Nephron (organoid): Measurements from ENCODE around the gene MICALL2.

Experiments
- H3K27ac Mint-ChIP-seq, 3 experiments: 2 replicates each; pipeline ENCODE4 v1.8.0; 2020; ENCODE audit warnings: mixed read lengths in 3 of 3, mild to moderate bottlenecking in 2 of 3, moderate library complexity in 1 of 3
- H3K27me3 Mint-ChIP-seq: 2 replicates; pipeline ENCODE4 v1.8.0; 2021; ENCODE audit warnings: low read depth, mild to moderate bottlenecking, moderate library complexity, mixed read lengths
- H3K36me3 Mint-ChIP-seq: 2 replicates; pipeline ENCODE4 v1.8.0; 2020; ENCODE audit warnings: low read depth, mixed read lengths
- H3K4me1 Mint-ChIP-seq: 2 replicates; pipeline ENCODE4 v1.8.0; 2020; ENCODE audit warnings: mixed read lengths
- H3K4me3 Mint-ChIP-seq, 3 experiments: 2 replicates each; pipeline ENCODE4 v1.8.0; 2020; ENCODE audit warnings: mild to moderate bottlenecking in 3 of 3, mixed read lengths in 3 of 3, moderate library complexity in 2 of 3
- H3K9me3 Mint-ChIP-seq: 2 replicates; pipeline ENCODE4 v1.8.0; 2020; ENCODE audit warnings: mixed read lengths
- CTCF ChIP-seq, 3 experiments: fragments of 200-600 bp; sonication (generic); IDR thresholded peaks; one replicate each; pipeline ENCODE4 v1.5.0; 2021; ENCODE audit warnings: antibody characterized with exemption in 3 of 3; ENCODE audit not compliant: unreplicated experiment in 3 of 3

MICALL2 gene

GRCh38 chr7:1483079-1483478, 23.8 kb upstream of the MICALL2 start:
- H3K27ac Mint-ChIP-seq: no peak overlapping the region
- H3K36me3 Mint-ChIP-seq: peaks cover 8% of the 10 kb centered on the region
- H3K9me3 Mint-ChIP-seq: no peaks in the 10 kb centered on the region
- no peaks in the 10 kb centered on the region for H3K27me3 Mint-ChIP-seq
- H3K4me1 Mint-ChIP-seq: no peaks in the 10 kb centered on the region
- no peak for TF ChIP-seq CTCF (IDR thresholded peaks at IDR 0.05; ENCODE audit: unreplicated experiment in 3 of 3)
- H3K4me3 Mint-ChIP-seq: no peak overlapping the region

GRCh38 chr7:1481300-1481699, 22.0 kb upstream of the MICALL2 start:
- no peaks in the 10 kb centered on the region for H3K4me1 Mint-ChIP-seq
- H3K36me3 Mint-ChIP-seq: peaks cover 8% of the 10 kb centered on the region
- no peak for TF ChIP-seq CTCF (IDR thresholded peaks at IDR 0.05; ENCODE audit: unreplicated experiment in 3 of 3)
- H3K27ac Mint-ChIP-seq: no peak overlapping the region
- H3K27me3 Mint-ChIP-seq: no peaks in the 10 kb centered on the region
- no peaks in the 10 kb centered on the region for H3K9me3 Mint-ChIP-seq
- H3K4me3 Mint-ChIP-seq: no peak overlapping the region

GRCh38 chr7:1480670-1481069, 21.4 kb upstream of the MICALL2 start:
- Mint-ChIP-seq H3K4me3 (no peak overlapping the region), H3K27me3 (no peaks in the 10 kb centered on the region), H3K36me3 (peaks cover 8% of the 10 kb centered on the region), H3K27ac (no peak overlapping the region), H3K4me1 (no peaks in the 10 kb centered on the region), H3K9me3 (no peaks in the 10 kb centered on the region)
- no peak for TF ChIP-seq CTCF (IDR thresholded peaks at IDR 0.05; ENCODE audit: unreplicated experiment in 3 of 3)

- no peak overlapping the region for H3K27ac Mint-ChIP-seq
- H3K36me3 Mint-ChIP-seq: peaks cover 11% of the 10 kb centered on the region
- no peaks in the 10 kb centered on the region for H3K27me3 Mint-ChIP-seq
- TF ChIP-seq CTCF (IDR thresholded peaks at IDR 0.05; ENCODE audit: unreplicated experiment in 3 of 3): no peak
- H3K4me1 Mint-ChIP-seq: no peaks in the 10 kb centered on the region
- H3K4me3 Mint-ChIP-seq: no peak overlapping the region
- no peaks in the 10 kb centered on the region for H3K9me3 Mint-ChIP-seq
Measured at GRCh38 chr7:1479287-1479686, 20.0 kb upstream of the MICALL2 start.

GRCh38 chr7:1478480-1478879, 19.2 kb upstream of the MICALL2 start:
- TF ChIP-seq CTCF (IDR thresholded peaks at IDR 0.05; ENCODE audit: unreplicated experiment in 3 of 3): no peak

GRCh38 chr7:1476859-1477258, 17.6 kb upstream of the MICALL2 start:
- no peaks in the 10 kb centered on the region for H3K4me1 Mint-ChIP-seq
- no peak overlapping the region for H3K4me3 Mint-ChIP-seq
- TF ChIP-seq CTCF (IDR thresholded peaks at IDR 0.05; ENCODE audit: unreplicated experiment in 3 of 3): no peak
- no peak overlapping the region for H3K27ac Mint-ChIP-seq
- H3K9me3 Mint-ChIP-seq: no peaks in the 10 kb centered on the region
- peaks cover 5% of the 10 kb centered on the region for H3K36me3 Mint-ChIP-seq
- no peaks in the 10 kb centered on the region for H3K27me3 Mint-ChIP-seq

More at GRCh38 chr7:1478480-1478879, 19.2 kb upstream of the MICALL2 start:
- H3K27me3 Mint-ChIP-seq: no peaks in the 10 kb centered on the region
- H3K27ac Mint-ChIP-seq: no peak overlapping the region
- H3K36me3 Mint-ChIP-seq: peaks cover 5% of the 10 kb centered on the region
- H3K4me1 Mint-ChIP-seq: no peaks in the 10 kb centered on the region
- H3K4me3 Mint-ChIP-seq: no peak overlapping the region
- H3K9me3 Mint-ChIP-seq: no peaks in the 10 kb centered on the region
